Epithelial cell of proximal tubule (primary cell): ENCODE results near the gene BBS4. TPM values are rescaled to one million over a fixed set of nuclear protein-coding genes. Genes with fewer than 3 reads are reported as not detected.

Experiments
- DNase-seq: peaks from one replicate; pipeline ENCODE4 v3.0.0-alpha.2; 2011; ENCODE audit warnings: low read depth
- H3K4me3 ChIP-seq: 2 replicates; pipeline ENCODE4 v1.5.1; 2011; ENCODE audit warnings: low read depth, mild to moderate bottlenecking, low read length
- total RNA-seq: library from RNA; depleted of rRNA; stranded (reverse); fragments of >200 nt; gene quantifications from 2 replicates; pipeline ENCODE4 v1.2.3, GENCODE V29; 2015
- TF ChIP-seq, protein P1 (sequence below): conservative IDR thresholded peaks from 2 replicates; pipeline ENCODE4 v1.5.1; 2012; ENCODE audit warnings: low read depth, mild to moderate bottlenecking, low read length

The BBS4 gene
- total RNA-seq, 1 donor from 2014 or later, result 11.6 TPM

DNA sequence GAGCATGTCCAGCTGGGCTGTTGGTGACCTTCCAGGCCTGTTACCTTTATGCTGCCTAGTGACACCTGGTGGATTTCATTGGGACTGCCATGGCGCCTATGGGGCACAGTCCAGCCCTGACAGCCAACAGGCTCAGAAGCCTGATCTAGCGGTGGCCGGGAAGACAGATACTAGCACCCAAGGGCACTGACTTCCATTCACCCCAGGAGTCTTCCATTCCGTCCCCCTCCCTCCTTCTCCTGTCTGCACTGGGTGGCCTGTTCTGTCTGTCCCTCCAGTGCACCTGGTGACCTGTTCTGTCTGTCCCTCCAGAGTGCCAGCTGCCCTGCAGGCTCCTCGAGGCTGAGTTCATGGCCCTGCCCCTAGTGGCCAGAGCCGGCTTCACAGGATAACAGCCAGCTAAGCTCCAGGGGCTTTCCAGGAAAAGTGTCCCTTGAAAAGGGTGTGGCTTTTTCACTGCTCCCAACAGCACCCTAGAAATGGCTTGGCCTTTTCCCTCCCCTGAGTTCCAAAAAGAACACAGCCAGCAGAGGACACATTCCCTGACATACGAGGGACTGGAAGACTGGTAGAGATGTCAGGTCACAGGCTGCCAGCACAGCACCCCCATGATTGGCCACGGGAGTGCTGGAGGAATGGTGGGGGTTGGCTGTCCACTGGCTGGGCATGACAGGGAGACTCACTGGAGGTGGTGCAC lies 15.2 kb upstream of the BBS4 start:
- DNase-seq, result peak; percentile 26
- TF ChIP-seq, protein P1, sequence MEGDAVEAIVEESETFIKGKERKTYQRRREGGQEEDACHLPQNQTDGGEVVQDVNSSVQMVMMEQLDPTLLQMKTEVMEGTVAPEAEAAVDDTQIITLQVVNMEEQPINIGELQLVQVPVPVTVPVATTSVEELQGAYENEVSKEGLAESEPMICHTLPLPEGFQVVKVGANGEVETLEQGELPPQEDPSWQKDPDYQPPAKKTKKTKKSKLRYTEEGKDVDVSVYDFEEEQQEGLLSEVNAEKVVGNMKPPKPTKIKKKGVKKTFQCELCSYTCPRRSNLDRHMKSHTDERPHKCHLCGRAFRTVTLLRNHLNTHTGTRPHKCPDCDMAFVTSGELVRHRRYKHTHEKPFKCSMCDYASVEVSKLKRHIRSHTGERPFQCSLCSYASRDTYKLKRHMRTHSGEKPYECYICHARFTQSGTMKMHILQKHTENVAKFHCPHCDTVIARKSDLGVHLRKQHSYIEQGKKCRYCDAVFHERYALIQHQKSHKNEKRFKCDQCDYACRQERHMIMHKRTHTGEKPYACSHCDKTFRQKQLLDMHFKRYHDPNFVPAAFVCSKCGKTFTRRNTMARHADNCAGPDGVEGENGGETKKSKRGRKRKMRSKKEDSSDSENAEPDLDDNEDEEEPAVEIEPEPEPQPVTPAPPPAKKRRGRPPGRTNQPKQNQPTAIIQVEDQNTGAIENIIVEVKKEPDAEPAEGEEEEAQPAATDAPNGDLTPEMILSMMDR, result peak; percentile 76
- peak overlapping the region; percentile 42 for H3K4me3 ChIP-seq

- TF ChIP-seq, protein P1, result no peak
- no peak for DNase-seq
These were observed 14.5 kb upstream of the BBS4 start for GRCh38 chr15:72671525-72671924.

GRCh38 chr15:72676838-72677237 lies 9.2 kb upstream of the BBS4 start:
- DNase-seq, result no peak
- TF ChIP-seq, protein P1, result no peak
- no peak overlapping the region for H3K4me3 ChIP-seq

More at GRCh38 chr15:72671525-72671924, 14.5 kb upstream of the BBS4 start:
- no peak overlapping the region for H3K4me3 ChIP-seq

DNA sequence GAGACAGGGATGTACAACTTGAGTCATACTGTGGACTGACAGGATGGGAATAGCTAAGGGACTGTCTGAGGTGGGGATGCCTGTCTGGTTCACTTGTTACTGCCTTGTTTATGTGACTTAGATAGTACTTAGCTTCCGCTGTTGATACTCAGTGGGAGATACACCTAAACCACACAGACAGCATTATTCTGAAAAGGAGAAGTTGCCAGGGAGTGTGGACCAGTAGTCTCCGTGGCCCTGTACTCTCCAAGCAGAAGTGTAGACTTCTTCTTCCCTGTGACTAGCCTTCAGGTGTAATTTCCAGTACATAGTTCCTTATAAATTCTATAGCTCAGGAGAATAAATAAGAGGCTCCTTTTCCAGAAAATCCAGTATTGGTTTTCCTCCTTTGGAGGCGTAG lies 5.1 kb upstream of the BBS4 start:
- H3K4me3 ChIP-seq, result no peak overlapping the region
- TF ChIP-seq, protein P1, result no peak

GRCh38 chr15:72682772-72683171 lies 3.2 kb upstream of the BBS4 start:
- DNase-seq, result no peak
- no peak overlapping the region for H3K4me3 ChIP-seq
- TF ChIP-seq, protein P1, result no peak

More for the DNA sequence above, 5.1 kb upstream of the BBS4 start:
- DNase-seq, result no peak

GRCh38 chr15:72685301-72685924 lies 594 bp upstream of the BBS4 start:
- TF ChIP-seq, protein P1, result peak; percentile 4
- no peak for DNase-seq
- peak overlapping the region; percentile 62 for H3K4me3 ChIP-seq
